ENCODE measurements around the gene ACO2.

Gene ACO2

DNA sequence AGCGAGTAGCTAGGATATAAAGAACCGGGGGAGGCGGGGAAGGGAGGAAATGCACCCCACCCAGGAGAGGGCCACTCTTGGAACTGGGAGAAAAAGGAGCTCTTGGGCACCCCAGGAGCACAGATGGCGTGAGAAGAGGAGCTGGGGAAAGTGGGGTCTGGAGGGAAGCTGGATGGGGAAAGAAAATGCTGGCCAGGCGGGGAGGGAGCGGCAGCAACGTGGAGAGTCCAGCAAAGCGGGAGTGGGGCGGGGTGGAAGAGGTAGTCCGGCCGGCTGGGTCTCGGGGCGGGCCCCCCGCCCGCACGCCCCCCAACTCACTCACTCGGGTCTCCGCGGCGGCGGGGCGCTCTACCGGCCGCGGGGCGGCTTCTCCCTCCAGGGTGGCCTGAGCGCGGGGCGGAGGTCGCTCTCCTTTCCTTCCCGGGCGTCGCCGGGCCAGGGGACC, 22.8 kb upstream of the ACO2 start:
- TF ChIP-seq, protein P1, sequence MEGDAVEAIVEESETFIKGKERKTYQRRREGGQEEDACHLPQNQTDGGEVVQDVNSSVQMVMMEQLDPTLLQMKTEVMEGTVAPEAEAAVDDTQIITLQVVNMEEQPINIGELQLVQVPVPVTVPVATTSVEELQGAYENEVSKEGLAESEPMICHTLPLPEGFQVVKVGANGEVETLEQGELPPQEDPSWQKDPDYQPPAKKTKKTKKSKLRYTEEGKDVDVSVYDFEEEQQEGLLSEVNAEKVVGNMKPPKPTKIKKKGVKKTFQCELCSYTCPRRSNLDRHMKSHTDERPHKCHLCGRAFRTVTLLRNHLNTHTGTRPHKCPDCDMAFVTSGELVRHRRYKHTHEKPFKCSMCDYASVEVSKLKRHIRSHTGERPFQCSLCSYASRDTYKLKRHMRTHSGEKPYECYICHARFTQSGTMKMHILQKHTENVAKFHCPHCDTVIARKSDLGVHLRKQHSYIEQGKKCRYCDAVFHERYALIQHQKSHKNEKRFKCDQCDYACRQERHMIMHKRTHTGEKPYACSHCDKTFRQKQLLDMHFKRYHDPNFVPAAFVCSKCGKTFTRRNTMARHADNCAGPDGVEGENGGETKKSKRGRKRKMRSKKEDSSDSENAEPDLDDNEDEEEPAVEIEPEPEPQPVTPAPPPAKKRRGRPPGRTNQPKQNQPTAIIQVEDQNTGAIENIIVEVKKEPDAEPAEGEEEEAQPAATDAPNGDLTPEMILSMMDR (IDR thresholded peaks at IDR 0.05; ENCODE audit: low read depth, low read length, poor library complexity, severe bottlenecking), result no peak
- Histone ChIP-seq H3K27me3 (ENCODE audit: control insufficient read depth, low read length) (no peaks in the 10 kb centered on the region), H3K79me2 (ENCODE audit: control insufficient read depth, low read length) (peaks cover 66% of the 10 kb centered on the region), H3F3A (ENCODE audit: control insufficient read depth, insufficient read depth) (peaks cover 24% of the 10 kb centered on the region), H3K9me3 (ENCODE audit: control insufficient read depth, insufficient read depth, low read length) (no peaks in the 10 kb centered on the region), H4K20me1 (ENCODE audit: control insufficient read depth, insufficient read depth, low read depth, low read length) (no peaks in the 10 kb centered on the region), H3K4me3 (ENCODE audit: low read length) (peak overlapping the region; percentile 86), H3K4me2 (ENCODE audit: low read length) (peak overlapping the region; percentile 95), H3K36me3 (ENCODE audit: control insufficient read depth, low read length) (peaks cover 60% of the 10 kb centered on the region), H3K27ac (ENCODE audit: low read depth, low read length) (peak overlapping the region; percentile 94), H3K4me1 (ENCODE audit: control insufficient read depth, low read length) (peaks cover 33% of the 10 kb centered on the region), H3K9me2 (replicated peaks; ENCODE audit: control insufficient read depth, low read length) (no peaks in the 10 kb centered on the region)

DNA sequence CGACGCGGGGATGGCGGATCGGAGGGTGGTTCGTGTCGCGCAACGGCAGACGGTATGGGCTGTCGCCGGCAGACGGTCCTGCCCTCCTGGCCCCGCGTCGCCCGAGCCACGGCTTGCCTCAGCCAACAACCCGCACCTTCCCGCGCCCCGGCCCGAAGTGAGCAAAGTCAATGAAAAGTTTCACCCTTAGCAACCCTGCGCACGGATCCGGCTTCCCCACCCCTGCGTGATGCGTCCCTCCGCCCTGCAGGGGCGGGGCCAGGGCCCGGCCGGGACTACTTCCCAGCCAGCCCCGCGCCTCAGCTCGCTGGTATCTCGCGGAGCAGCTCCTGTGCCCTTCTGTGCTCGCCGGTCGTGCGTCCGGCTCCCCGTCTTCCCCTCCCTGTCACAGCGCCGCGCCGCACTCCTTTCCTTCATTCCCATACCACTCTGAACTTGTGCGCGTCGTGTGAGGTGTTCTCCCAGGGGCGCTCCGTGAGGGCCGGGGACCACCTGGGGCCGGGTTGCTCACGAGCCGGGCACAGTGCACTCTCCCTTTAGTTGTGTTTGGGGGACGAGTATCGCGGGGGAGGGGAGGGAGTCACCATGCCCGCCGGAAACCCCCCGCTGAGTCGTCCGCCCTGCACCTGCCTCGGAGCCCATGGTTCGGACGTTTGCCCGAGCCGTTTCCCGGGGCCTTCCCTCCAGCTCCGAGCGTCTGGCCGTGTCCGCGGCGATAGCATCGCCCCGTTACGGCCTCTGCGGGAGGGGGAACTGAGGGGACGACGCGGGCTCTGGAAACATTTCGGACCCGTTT, 22.1 kb upstream of the ACO2 start, which contains the start of gene TOB2:
Gene TOB2 (minus strand): TSS at position 163 of the 796 bp plus-strand sequence. CDS start 9,456 bp downstream, outside the sequence.
- Histone ChIP-seq H3K27me3 (ENCODE audit: control insufficient read depth, low read length) (no peaks in the 10 kb centered on the region), H3K79me2 (ENCODE audit: control insufficient read depth, low read length) (peaks cover 60% of the 10 kb centered on the region), H3K27ac (ENCODE audit: low read depth, low read length) (peak within 1 kb of the TSS; percentile 94), H3K4me2 (ENCODE audit: low read length) (peak within 1 kb of the TSS; percentile 95), H3K4me1 (ENCODE audit: control insufficient read depth, low read length) (peaks cover 33% of the 10 kb centered on the region), H4K20me1 (ENCODE audit: control insufficient read depth, insufficient read depth, low read depth, low read length) (no peaks in the 10 kb centered on the region), H3F3A (ENCODE audit: control insufficient read depth, insufficient read depth) (peaks cover 25% of the 10 kb centered on the region), H3K9me3 (ENCODE audit: control insufficient read depth, insufficient read depth, low read length) (no peaks in the 10 kb centered on the region), H3K36me3 (ENCODE audit: control insufficient read depth, low read length) (peaks cover 58% of the 10 kb centered on the region), H3K9me2 (replicated peaks; ENCODE audit: control insufficient read depth, low read length) (no peaks in the 10 kb centered on the region), H3K4me3 (ENCODE audit: low read length) (peak within 1 kb of the TSS; percentile 86)
- TF ChIP-seq, protein P1 (IDR thresholded peaks at IDR 0.05; ENCODE audit: low read depth, low read length, poor library complexity, severe bottlenecking), result no peak
- TF ChIP-seq EZH2phosphoT487 (IDR thresholded peaks at IDR 0.05; ENCODE audit: borderline replicate concordance, low read length), result no peak

DNA sequence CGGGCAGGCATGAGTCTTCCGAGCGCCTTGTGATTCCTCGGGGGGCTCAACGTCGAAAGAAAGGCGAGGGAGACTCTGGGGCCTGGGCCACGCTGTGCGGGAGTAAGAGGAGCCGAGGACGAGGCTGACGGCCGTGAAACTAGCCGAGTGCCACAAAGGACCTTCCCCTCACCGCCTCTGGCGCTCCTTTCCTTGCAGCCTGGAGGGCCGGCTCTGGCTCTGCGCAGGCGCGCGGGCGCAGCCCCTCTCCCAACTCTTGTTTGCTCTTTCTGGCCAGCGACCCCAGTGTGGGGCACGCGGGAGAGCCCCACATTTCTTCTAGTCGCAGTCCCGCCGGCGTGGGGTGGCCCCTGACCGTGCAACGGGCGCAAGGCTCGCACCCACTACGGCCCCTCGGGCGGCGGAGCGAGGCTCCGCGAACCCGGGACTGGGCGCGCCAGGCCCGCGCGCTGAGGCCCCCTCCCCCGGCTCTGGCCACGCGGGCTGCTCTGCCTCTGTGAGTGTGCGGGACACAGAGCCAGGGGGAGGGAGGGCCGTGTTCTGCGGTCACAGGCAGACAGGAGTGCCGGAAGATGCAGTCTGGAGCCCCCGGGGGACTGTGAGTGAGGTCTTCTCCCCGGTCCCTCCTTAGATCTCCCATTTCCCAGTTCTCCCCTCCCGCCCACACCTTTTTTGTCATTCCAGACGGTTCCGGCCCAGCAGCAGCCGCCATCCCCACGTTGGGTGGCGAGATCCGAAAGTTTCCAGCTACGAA, 21.3 kb upstream of the ACO2 start:
- Histone ChIP-seq H3K4me1 (ENCODE audit: control insufficient read depth, low read length) (peaks cover 33% of the 10 kb centered on the region), H3F3A (ENCODE audit: control insufficient read depth, insufficient read depth) (peaks cover 27% of the 10 kb centered on the region), H3K36me3 (ENCODE audit: control insufficient read depth, low read length) (peaks cover 50% of the 10 kb centered on the region), H3K79me2 (ENCODE audit: control insufficient read depth, low read length) (peaks cover 52% of the 10 kb centered on the region), H3K9me2 (replicated peaks; ENCODE audit: control insufficient read depth, low read length) (no peaks in the 10 kb centered on the region), H3K4me3 (ENCODE audit: low read length) (peak overlapping the region; percentile 86), H3K27ac (ENCODE audit: low read depth, low read length) (peak overlapping the region; percentile 94), H3K4me2 (ENCODE audit: low read length) (peak overlapping the region; percentile 95), H3K27me3 (ENCODE audit: control insufficient read depth, low read length) (no peaks in the 10 kb centered on the region), H4K20me1 (ENCODE audit: control insufficient read depth, insufficient read depth, low read depth, low read length) (no peaks in the 10 kb centered on the region), H3K9me3 (ENCODE audit: control insufficient read depth, insufficient read depth, low read length) (no peaks in the 10 kb centered on the region)
- TF ChIP-seq EZH2phosphoT487 (IDR thresholded peaks at IDR 0.05; ENCODE audit: borderline replicate concordance, low read length), result no peak
- TF ChIP-seq, protein P1 (IDR thresholded peaks at IDR 0.05; ENCODE audit: low read depth, low read length, poor library complexity, severe bottlenecking), result no peak
